Measurements from ENCODE around the gene LATS2. TPM values are rescaled to one million over a fixed set of nuclear protein-coding genes. Genes with fewer than 3 reads are reported as not detected.
A peak's percentile ranks its signal among the peaks of the same experiment; 100 is the strongest.

LATS2 gene
- total RNA-seq, 1 donor from 2014 or later = 104 TPM

GRCh38 chr13:21101865-21102576 is 40.6 kb upstream of the LATS2 start:
- TF ChIP-seq, protein P1, sequence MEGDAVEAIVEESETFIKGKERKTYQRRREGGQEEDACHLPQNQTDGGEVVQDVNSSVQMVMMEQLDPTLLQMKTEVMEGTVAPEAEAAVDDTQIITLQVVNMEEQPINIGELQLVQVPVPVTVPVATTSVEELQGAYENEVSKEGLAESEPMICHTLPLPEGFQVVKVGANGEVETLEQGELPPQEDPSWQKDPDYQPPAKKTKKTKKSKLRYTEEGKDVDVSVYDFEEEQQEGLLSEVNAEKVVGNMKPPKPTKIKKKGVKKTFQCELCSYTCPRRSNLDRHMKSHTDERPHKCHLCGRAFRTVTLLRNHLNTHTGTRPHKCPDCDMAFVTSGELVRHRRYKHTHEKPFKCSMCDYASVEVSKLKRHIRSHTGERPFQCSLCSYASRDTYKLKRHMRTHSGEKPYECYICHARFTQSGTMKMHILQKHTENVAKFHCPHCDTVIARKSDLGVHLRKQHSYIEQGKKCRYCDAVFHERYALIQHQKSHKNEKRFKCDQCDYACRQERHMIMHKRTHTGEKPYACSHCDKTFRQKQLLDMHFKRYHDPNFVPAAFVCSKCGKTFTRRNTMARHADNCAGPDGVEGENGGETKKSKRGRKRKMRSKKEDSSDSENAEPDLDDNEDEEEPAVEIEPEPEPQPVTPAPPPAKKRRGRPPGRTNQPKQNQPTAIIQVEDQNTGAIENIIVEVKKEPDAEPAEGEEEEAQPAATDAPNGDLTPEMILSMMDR (IDR thresholded peaks at IDR 0.05) = no peak
- H3K4me1 Mint-ChIP-seq (ENCODE audit: low read depth) = peaks cover 23% of the 10 kb centered on the region

DNA sequence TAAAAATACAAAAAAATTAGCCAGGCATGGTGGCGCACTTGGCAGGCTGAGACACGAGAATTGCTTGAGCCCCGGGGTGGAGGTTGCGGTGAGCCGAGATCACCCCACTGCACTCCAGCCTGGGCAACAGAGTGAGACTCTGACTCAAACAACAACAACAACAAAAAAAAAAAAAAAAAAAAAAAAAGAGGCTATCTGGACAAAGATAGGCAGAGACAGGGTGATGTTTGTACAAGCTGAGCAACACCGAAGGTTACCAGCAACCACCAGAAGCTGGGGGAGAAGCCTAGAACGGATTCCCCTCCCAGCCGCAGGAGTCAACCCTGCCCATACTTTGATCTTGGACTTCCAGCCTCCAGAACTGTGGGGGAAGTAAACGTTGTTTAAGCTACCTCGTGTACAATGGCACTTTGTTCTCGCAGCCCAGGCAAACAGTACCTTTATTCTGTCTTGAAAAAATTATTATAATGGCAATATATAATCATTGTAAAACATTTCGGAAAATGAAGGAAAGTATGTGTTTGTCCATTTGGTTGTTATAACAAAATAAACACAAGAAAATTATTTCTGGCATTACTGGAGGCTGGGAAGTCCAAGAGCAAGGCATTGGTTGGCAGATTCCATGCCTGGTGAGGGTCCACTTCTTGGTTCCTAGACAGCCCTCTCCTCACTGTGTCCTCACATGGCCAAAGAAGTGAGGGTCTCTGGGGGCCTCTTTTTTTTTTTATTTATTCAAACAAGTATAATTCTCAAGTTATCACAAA is 39.8 kb upstream of the LATS2 start:
- Mint-ChIP-seq H3K27ac (ENCODE audit: unreplicated experiment) (peak overlapping the region; percentile 32), H3K9me3 (ENCODE audit: low read depth) (no peaks in the 10 kb centered on the region), H3K27me3 (ENCODE audit: low read depth) (no peaks in the 10 kb centered on the region), H3K4me3 (ENCODE audit: unreplicated experiment) (no peak overlapping the region), H3K36me3 (ENCODE audit: low read depth) (no peaks in the 10 kb centered on the region), H3K4me1 (ENCODE audit: low read depth) (peaks cover 20% of the 10 kb centered on the region)
- TF ChIP-seq, protein P1 (IDR thresholded peaks at IDR 0.05) = no peak
- no peak for DNase-seq (ENCODE audit: low spot score)

More at GRCh38 chr13:21101865-21102576, 40.6 kb upstream of the LATS2 start:
- no peaks in the 10 kb centered on the region for H3K9me3 Mint-ChIP-seq (ENCODE audit: low read depth)
- H3K36me3 Mint-ChIP-seq (ENCODE audit: low read depth) = no peaks in the 10 kb centered on the region
- no peak overlapping the region for H3K27ac Mint-ChIP-seq (ENCODE audit: unreplicated experiment)
- no peak for DNase-seq (ENCODE audit: low spot score)
- H3K4me3 Mint-ChIP-seq (ENCODE audit: unreplicated experiment) = no peak overlapping the region
- no peaks in the 10 kb centered on the region for H3K27me3 Mint-ChIP-seq (ENCODE audit: low read depth)

DNA sequence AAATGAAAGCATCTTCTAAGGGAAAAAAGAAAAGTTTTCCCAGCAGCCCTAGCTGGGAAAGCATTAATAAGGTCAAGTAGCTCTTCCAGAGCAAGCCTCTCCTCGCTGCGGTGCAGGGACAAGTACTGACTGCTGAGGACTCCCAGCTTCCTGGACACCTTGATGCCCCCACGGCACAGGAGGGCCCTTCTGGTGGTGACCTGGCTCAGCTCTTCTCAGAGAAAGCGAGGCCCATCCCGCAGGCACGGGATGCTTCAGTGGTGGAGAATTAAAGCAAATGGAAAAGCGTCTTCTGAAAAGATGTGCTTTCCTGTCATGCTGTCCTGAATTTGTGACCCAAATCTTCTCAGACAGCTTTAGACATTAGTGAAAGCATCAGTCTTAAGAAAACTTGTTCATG is 38.8 kb upstream of the LATS2 start:
- no peak overlapping the region for H3K4me3 Mint-ChIP-seq (ENCODE audit: unreplicated experiment)
- no peaks in the 10 kb centered on the region for H3K9me3 Mint-ChIP-seq (ENCODE audit: low read depth)
- H3K27ac Mint-ChIP-seq (ENCODE audit: unreplicated experiment) = no peak overlapping the region
- peaks cover 12% of the 10 kb centered on the region for H3K4me1 Mint-ChIP-seq (ENCODE audit: low read depth)
- H3K27me3 Mint-ChIP-seq (ENCODE audit: low read depth) = no peaks in the 10 kb centered on the region
- H3K36me3 Mint-ChIP-seq (ENCODE audit: low read depth) = no peaks in the 10 kb centered on the region
- DNase-seq (ENCODE audit: low spot score) = no peak
- TF ChIP-seq, protein P1 (IDR thresholded peaks at IDR 0.05) = no peak

- H3K9me3 Mint-ChIP-seq (ENCODE audit: low read depth) = no peaks in the 10 kb centered on the region
- TF ChIP-seq, protein P1 (IDR thresholded peaks at IDR 0.05) = no peak
- no peak overlapping the region for H3K4me3 Mint-ChIP-seq (ENCODE audit: unreplicated experiment)
- no peak overlapping the region for H3K27ac Mint-ChIP-seq (ENCODE audit: unreplicated experiment)
- no peaks in the 10 kb centered on the region for H3K27me3 Mint-ChIP-seq (ENCODE audit: low read depth)
- DNase-seq (ENCODE audit: low spot score) = no peak
- H3K4me1 Mint-ChIP-seq (ENCODE audit: low read depth) = peaks cover 2% of the 10 kb centered on the region
- no peaks in the 10 kb centered on the region for H3K36me3 Mint-ChIP-seq (ENCODE audit: low read depth)
These were observed 33.9 kb upstream of the LATS2 start for GRCh38 chr13:21095311-21095710.

DNA sequence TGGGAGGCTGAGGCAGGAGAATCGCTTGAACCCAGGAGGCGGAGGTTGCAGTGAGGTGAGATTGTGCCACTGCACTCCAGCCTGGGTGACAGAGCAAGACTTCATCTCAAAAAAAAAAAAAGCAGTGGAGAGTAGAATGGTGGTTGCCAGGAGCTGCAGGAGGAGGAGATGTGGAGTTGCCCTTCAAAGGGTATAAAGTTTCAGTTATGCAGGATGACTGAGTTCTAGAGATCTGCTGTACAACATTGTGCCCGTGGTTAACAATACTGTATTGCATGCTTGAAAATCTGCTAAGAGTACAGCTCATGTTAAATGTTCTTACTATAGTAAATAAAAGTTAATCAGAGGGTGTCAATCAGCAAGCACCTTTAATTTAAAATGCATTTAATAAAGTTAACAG is 28.4 kb upstream of the LATS2 start:
- H3K9me3 Mint-ChIP-seq (ENCODE audit: low read depth) = no peaks in the 10 kb centered on the region
- H3K27me3 Mint-ChIP-seq (ENCODE audit: low read depth) = no peaks in the 10 kb centered on the region
- TF ChIP-seq, protein P1 (IDR thresholded peaks at IDR 0.05) = no peak
- no peak for DNase-seq (ENCODE audit: low spot score)
- no peak overlapping the region for H3K4me3 Mint-ChIP-seq (ENCODE audit: unreplicated experiment)
- no peak overlapping the region for H3K27ac Mint-ChIP-seq (ENCODE audit: unreplicated experiment)
- peaks cover 2% of the 10 kb centered on the region for H3K4me1 Mint-ChIP-seq (ENCODE audit: low read depth)
- H3K36me3 Mint-ChIP-seq (ENCODE audit: low read depth) = no peaks in the 10 kb centered on the region

Data from chondrocyte (in vitro differentiated cells).